Measurements from ENCODE around the gene GALNT9. TPM values are rescaled to one million over a fixed set of nuclear protein-coding genes. Genes with fewer than 3 reads are reported as not detected.

The GALNT9 gene
- total RNA-seq, 1 experiment from 2014 or later = 0.45 TPM

GRCh38 chr12:132271755-132272092, 57.7 kb downstream of the GALNT9 start:
- intact Hi-C loops (cut with micrococcal nuclease; ENCODE audit: unreplicated experiment) = no loop called here
- H3K27me3 Mint-ChIP-seq (ENCODE audit: insufficient read depth, unreplicated experiment) = no peaks in the 10 kb centered on the region
- no peaks in the 10 kb centered on the region for H3K36me3 Mint-ChIP-seq (ENCODE audit: insufficient read depth, unreplicated experiment)
- Histone ChIP-seq H3K4me1 (0 out of 2 replicates have a peak, but pooled peaks cover 3% of the 10 kb centered on the region), H3K4me3 (ENCODE audit: low read depth, low read length) (no peak overlapping the region), H3K27me3 (replicated peaks; ENCODE audit: control insufficient read depth, insufficient read depth, low read length) (no peaks in the 10 kb centered on the region), H3K9me3 (no peaks in the 10 kb centered on the region), H3K36me3 (ENCODE audit: control insufficient read depth, insufficient read depth, low read length) (no peaks in the 10 kb centered on the region)
- no peak for DNase-seq
- no peaks in the 10 kb centered on the region for H3K9me3 Mint-ChIP-seq (ENCODE audit: unreplicated experiment)
- H3K4me3 Mint-ChIP-seq (ENCODE audit: unreplicated experiment) = no peak overlapping the region
- no TSS peak for BruUV-seq (replicated peaks)
- TF ChIP-seq, protein P1, sequence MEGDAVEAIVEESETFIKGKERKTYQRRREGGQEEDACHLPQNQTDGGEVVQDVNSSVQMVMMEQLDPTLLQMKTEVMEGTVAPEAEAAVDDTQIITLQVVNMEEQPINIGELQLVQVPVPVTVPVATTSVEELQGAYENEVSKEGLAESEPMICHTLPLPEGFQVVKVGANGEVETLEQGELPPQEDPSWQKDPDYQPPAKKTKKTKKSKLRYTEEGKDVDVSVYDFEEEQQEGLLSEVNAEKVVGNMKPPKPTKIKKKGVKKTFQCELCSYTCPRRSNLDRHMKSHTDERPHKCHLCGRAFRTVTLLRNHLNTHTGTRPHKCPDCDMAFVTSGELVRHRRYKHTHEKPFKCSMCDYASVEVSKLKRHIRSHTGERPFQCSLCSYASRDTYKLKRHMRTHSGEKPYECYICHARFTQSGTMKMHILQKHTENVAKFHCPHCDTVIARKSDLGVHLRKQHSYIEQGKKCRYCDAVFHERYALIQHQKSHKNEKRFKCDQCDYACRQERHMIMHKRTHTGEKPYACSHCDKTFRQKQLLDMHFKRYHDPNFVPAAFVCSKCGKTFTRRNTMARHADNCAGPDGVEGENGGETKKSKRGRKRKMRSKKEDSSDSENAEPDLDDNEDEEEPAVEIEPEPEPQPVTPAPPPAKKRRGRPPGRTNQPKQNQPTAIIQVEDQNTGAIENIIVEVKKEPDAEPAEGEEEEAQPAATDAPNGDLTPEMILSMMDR (IDR thresholded peaks at IDR 0.05; ENCODE audit: insufficient read depth in 1 of 2, low read depth in 1 of 2, low read length in 1 of 2, severe bottlenecking in 1 of 2, unreplicated experiment in 1 of 2) = no peak
- no peak overlapping the region for H3K27ac Mint-ChIP-seq (ENCODE audit: unreplicated experiment)
- ChIA-PET POLR2A (no interaction called here), CTCF (no interaction called here)
- peaks cover 7% of the 10 kb centered on the region for H3K4me1 Mint-ChIP-seq (ENCODE audit: low read depth, unreplicated experiment)

DNA sequence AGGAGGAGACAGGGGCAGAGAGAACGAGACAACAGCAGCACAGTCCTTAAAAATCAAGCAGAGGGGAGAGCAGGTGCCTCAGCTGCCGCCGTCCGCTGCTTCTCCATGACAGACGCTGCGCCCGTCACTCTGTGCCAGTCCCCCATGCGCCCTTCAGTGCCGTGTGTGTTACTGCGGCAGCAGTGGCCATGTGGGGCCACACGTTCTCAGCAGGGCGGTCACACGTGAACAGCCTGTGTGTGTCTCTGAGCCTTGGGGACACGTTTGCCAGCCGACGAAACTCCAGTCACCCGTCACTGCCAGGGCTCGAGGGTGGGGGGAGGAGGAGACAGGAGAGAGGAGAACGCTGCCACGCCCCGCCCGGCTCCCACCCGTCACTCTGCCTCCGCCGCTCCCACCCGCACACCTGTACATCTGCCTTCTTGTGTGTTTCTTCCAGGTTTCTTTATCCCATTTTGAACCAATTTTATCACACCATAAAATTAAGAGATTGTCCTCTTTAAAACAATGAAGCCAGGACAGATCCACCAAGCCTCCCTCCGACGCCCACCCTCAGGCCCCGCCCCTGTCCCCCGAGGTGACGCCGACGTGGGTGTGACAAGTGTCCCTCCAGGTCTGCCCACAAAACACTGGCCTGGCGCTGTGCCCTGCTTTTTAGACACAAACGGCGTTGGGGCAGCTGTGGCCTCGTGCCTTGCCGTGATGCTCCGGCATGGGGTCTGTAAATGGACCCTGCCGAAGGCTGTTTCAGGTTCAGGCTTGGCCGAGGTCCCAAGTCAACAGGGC, 58.2 kb downstream of the GALNT9 start:
- Mint-ChIP-seq H3K36me3 (ENCODE audit: insufficient read depth, unreplicated experiment) (no peaks in the 10 kb centered on the region), H3K27me3 (ENCODE audit: insufficient read depth, unreplicated experiment) (peaks cover under 1% of the 10 kb centered on the region), H3K4me3 (ENCODE audit: unreplicated experiment) (no peak overlapping the region), H3K27ac (ENCODE audit: unreplicated experiment) (no peak overlapping the region), H3K9me3 (ENCODE audit: unreplicated experiment) (no peaks in the 10 kb centered on the region), H3K4me1 (ENCODE audit: low read depth, unreplicated experiment) (peaks cover 7% of the 10 kb centered on the region)
- Histone ChIP-seq H3K9me3 (no peaks in the 10 kb centered on the region), H3K27me3 (replicated peaks; ENCODE audit: control insufficient read depth, insufficient read depth, low read length) (no peaks in the 10 kb centered on the region), H3K36me3 (ENCODE audit: control insufficient read depth, insufficient read depth, low read length) (no peaks in the 10 kb centered on the region), H3K4me3 (ENCODE audit: low read depth, low read length) (no peak overlapping the region), H3K4me1 (0 out of 2 replicates have a peak, but pooled peaks cover 3% of the 10 kb centered on the region)
- no TSS peak for BruUV-seq (replicated peaks)
- no peak for DNase-seq
- TF ChIP-seq, protein P1 (IDR thresholded peaks at IDR 0.05; ENCODE audit: insufficient read depth in 1 of 2, low read depth in 1 of 2, low read length in 1 of 2, severe bottlenecking in 1 of 2, unreplicated experiment in 1 of 2) = no peak
- CTCF ChIA-PET = interaction anchor here (0.6 kb wide), 1 partner anchor 15 kb away, joined by 4 read pairs; no protein-coding TSS in a partner anchor
- POLR2A ChIA-PET = no interaction called here
- intact Hi-C loops (cut with micrococcal nuclease; ENCODE audit: unreplicated experiment) = no loop called here

DNA sequence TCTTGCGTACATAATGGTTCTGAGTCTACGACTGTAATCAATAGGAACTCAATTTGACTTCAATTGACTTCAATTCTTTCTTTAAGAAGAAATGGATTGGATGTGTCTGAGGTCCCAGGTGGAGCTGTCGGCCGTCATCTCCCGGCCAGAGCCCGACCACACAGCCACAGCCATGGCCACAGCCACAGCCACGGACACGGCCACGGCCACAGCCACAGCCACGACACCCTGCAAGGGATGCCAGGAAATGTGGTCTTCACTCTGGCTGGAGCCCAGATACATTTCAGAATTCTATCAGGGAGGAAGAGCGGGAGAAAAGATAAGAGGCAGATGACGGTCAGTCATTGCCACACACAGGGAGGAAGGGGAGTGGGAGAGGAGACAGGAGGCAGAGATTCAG, 58.9 kb downstream of the GALNT9 start:
- Mint-ChIP-seq H3K27ac (ENCODE audit: unreplicated experiment) (no peak overlapping the region), H3K4me1 (ENCODE audit: low read depth, unreplicated experiment) (peaks cover 7% of the 10 kb centered on the region), H3K4me3 (ENCODE audit: unreplicated experiment) (no peak overlapping the region), H3K9me3 (ENCODE audit: unreplicated experiment) (no peaks in the 10 kb centered on the region), H3K36me3 (ENCODE audit: insufficient read depth, unreplicated experiment) (no peaks in the 10 kb centered on the region), H3K27me3 (ENCODE audit: insufficient read depth, unreplicated experiment) (peaks cover 3% of the 10 kb centered on the region)
- Histone ChIP-seq H3K9me3 (no peaks in the 10 kb centered on the region), H3K4me1 (0 out of 2 replicates have a peak, but pooled peaks cover 3% of the 10 kb centered on the region), H3K27me3 (replicated peaks; ENCODE audit: control insufficient read depth, insufficient read depth, low read length) (no peaks in the 10 kb centered on the region), H3K4me3 (ENCODE audit: low read depth, low read length) (no peak overlapping the region), H3K36me3 (ENCODE audit: control insufficient read depth, insufficient read depth, low read length) (no peaks in the 10 kb centered on the region)
- POLR2A ChIA-PET = no interaction called here
- TF ChIP-seq, protein P1 (IDR thresholded peaks at IDR 0.05; ENCODE audit: insufficient read depth in 1 of 2, low read depth in 1 of 2, low read length in 1 of 2, severe bottlenecking in 1 of 2, unreplicated experiment in 1 of 2) = no peak
- no TSS peak for BruUV-seq (replicated peaks)
- intact Hi-C loops (cut with micrococcal nuclease; ENCODE audit: unreplicated experiment) = no loop called here
- no peak for DNase-seq
- CTCF ChIA-PET = no interaction called here
